Measurements from ENCODE around the gene SAV1.
"Not testable (repeated sequence)": the region's sequence is repeated elsewhere in the genome, so short reads cannot be mapped to it uniquely, and the experiment has no call there.

The SAV1 gene

DNA sequence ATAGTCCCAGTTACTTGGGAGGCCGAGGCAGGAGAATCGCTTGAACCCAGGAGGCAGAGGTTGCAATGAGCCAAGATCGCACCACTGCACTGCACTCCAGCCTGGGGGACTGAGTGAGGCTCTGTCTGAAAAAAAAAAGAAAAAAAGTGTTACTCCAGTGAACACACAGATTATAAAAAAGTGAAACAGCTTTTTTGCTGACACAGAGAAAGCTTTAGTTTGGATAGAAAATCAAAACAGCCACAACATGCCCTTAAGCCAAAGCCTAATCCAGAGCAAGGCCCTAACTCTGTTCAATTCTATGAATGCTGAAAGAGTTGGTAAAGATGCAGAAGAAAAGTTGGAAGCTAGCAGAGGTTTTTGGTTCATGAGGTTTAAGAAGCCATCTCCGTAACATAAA, 43.2 kb downstream of the SAV1 start:
- not testable (repeated sequence) for ATAC-seq

DNA sequence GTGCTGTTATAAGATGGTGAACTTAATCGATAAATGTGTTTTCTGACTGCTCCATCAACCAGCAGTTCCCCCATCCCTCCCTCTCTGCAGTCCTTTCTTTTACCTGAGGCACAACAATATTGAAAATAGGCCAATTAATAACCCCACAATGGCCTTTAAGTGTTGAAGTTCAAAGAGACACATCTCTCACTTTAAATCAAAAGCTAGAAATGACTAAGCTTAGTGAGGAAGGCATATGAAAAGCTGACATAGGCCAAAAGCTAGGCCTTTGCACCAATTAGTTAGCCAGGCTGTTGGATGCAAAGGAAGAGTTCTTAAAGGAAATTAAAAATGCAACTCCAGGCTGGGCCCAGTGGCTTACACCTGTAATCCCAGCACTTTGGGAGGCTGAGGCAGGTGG, 43.7 kb downstream of the SAV1 start:
- TF ChIP-seq ZNF565 (CRISPR knock-in tag; conservative IDR thresholded peaks at IDR 0.05; ENCODE audit: low read depth), result no peak
- TF ChIP-seq BACH2 (CRISPR knock-in tag; IDR thresholded peaks at IDR 0.05; ENCODE audit: borderline replicate concordance), result no peak
- no peak for TF ChIP-seq ISL1 (CRISPR knock-in tag; IDR thresholded peaks at IDR 0.05)
- TF ChIP-seq, protein P1, sequence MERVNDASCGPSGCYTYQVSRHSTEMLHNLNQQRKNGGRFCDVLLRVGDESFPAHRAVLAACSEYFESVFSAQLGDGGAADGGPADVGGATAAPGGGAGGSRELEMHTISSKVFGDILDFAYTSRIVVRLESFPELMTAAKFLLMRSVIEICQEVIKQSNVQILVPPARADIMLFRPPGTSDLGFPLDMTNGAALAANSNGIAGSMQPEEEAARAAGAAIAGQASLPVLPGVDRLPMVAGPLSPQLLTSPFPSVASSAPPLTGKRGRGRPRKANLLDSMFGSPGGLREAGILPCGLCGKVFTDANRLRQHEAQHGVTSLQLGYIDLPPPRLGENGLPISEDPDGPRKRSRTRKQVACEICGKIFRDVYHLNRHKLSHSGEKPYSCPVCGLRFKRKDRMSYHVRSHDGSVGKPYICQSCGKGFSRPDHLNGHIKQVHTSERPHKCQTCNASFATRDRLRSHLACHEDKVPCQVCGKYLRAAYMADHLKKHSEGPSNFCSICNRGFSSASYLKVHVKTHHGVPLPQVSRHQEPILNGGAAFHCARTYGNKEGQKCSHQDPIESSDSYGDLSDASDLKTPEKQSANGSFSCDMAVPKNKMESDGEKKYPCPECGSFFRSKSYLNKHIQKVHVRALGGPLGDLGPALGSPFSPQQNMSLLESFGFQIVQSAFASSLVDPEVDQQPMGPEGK (CRISPR knock-in tag; IDR thresholded peaks at IDR 0.05; ENCODE audit: borderline replicate concordance), result no peak
- TF ChIP-seq ZC3H10 (CRISPR knock-in tag; IDR thresholded peaks at IDR 0.05), result no peak
- no peak for TF ChIP-seq POU6F1 (CRISPR knock-in tag; IDR thresholded peaks at IDR 0.05; ENCODE audit: borderline replicate concordance, low read depth)
- no peak for TF ChIP-seq CSDC2 (CRISPR knock-in tag; IDR thresholded peaks at IDR 0.05)
- TF ChIP-seq, protein P2, sequence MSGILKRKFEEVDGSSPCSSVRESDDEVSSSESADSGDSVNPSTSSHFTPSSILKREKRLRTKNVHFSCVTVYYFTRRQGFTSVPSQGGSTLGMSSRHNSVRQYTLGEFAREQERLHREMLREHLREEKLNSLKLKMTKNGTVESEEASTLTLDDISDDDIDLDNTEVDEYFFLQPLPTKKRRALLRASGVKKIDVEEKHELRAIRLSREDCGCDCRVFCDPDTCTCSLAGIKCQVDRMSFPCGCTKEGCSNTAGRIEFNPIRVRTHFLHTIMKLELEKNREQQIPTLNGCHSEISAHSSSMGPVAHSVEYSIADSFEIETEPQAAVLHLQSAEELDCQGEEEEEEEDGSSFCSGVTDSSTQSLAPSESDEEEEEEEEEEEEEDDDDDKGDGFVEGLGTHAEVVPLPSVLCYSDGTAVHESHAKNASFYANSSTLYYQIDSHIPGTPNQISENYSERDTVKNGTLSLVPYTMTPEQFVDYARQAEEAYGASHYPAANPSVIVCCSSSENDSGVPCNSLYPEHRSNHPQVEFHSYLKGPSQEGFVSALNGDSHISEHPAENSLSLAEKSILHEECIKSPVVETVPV (CRISPR knock-in tag; IDR thresholded peaks at IDR 0.05), result no peak
- TF ChIP-seq ZFP3 (CRISPR knock-in tag; IDR thresholded peaks at IDR 0.05), result no peak
- TF ChIP-seq SNAI2 (CRISPR knock-in tag; IDR thresholded peaks at IDR 0.05), result no peak
- TF ChIP-seq ARNTL (CRISPR knock-in tag; IDR thresholded peaks at IDR 0.05; ENCODE audit: borderline replicate concordance, low read depth), result no peak
- TF ChIP-seq PPARA (CRISPR knock-in tag; IDR thresholded peaks at IDR 0.05; ENCODE audit: borderline replicate concordance), result no peak
- no peak for TF ChIP-seq TOX (CRISPR knock-in tag; IDR thresholded peaks at IDR 0.05; ENCODE audit: borderline replicate concordance)
- no peak for TF ChIP-seq TSHZ2 (CRISPR knock-in tag; IDR thresholded peaks at IDR 0.05)
- no peak for ATAC-seq

DNA sequence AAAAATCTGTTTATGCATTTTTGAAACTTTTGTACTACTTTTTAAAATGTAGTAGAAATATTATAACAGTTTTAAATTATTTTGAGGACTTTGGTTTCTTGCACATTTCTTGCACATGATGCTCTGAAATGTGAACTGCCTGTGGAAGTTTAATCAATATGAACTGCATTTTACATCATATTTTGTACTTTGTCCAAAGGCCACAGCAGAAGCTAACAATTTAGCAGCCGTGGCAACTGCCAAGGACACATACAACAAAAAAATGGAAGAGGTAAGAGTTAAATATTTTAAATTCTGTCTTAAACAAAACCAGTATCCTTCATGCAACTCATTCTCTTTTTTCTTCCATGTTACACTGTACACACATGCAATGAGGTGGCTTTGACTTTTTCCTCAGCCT, 45.1 kb downstream of the SAV1 start:
- no peak for ATAC-seq
- TF ChIP-seq ZC3H10 (CRISPR knock-in tag; IDR thresholded peaks at IDR 0.05), result no peak
- TF ChIP-seq PPARA (CRISPR knock-in tag; IDR thresholded peaks at IDR 0.05; ENCODE audit: borderline replicate concordance), result no peak
- TF ChIP-seq ZFP30 (CRISPR knock-in tag; IDR thresholded peaks at IDR 0.05), result no peak
- no peak for TF ChIP-seq SNAI2 (CRISPR knock-in tag; IDR thresholded peaks at IDR 0.05)

GRCh38 chr14:50620341-50620740, 47.8 kb downstream of the SAV1 start:
- no peak for TF ChIP-seq CREB5 (CRISPR knock-in tag; IDR thresholded peaks at IDR 0.05; ENCODE audit: low read depth)
- no peak for TF ChIP-seq ZFP30 (CRISPR knock-in tag; IDR thresholded peaks at IDR 0.05)
- no peak for TF ChIP-seq PPARA (CRISPR knock-in tag; IDR thresholded peaks at IDR 0.05; ENCODE audit: borderline replicate concordance)
- TF ChIP-seq RARB (CRISPR knock-in tag; IDR thresholded peaks at IDR 0.05), result no peak
- no peak for TF ChIP-seq ARNTL (CRISPR knock-in tag; IDR thresholded peaks at IDR 0.05; ENCODE audit: borderline replicate concordance, low read depth)
- TF ChIP-seq SNAI2 (CRISPR knock-in tag; IDR thresholded peaks at IDR 0.05), result no peak
- TF ChIP-seq TSHZ2 (CRISPR knock-in tag; IDR thresholded peaks at IDR 0.05), result no peak
- TF ChIP-seq POU6F1 (CRISPR knock-in tag; IDR thresholded peaks at IDR 0.05; ENCODE audit: borderline replicate concordance, low read depth), result no peak
- no peak for TF ChIP-seq ZFP3 (CRISPR knock-in tag; IDR thresholded peaks at IDR 0.05)
- TF ChIP-seq OSR1 (CRISPR knock-in tag; IDR thresholded peaks at IDR 0.05), result no peak
- no peak for ATAC-seq

All from SK-N-SH treated with all-trans-retinoic acid at 6 μM for 48 hours (cell line).